Right renal pelvis (tissue), 4 donors: ENCODE measurements around the gene TMEM51. TPM values are rescaled to one million over a fixed set of nuclear protein-coding genes. Genes with fewer than 3 reads are reported as not detected.

ENCODE experiments used
- DNase-seq, 4 donors: peaks; one replicate each; pipeline ENCODE4 v3.0.0-alpha.2; 2013; ENCODE audit warnings: low read depth in 4 of 4, low spot score in 3 of 4, missing footprints in 1 of 4
- polyA plus RNA-seq, 4 donors: library from polyadenylated mRNA; unstranded; fragments of 120-200 nt; gene quantifications; one replicate each; pipeline ENCODE4 v1.2.1, GENCODE V29; 2013; ENCODE audit not compliant: insufficient read length in 4 of 4

Gene TMEM51
- polyA plus RNA-seq, 4 donors, result 18.4 to 23.8 (median 19.6) TPM

- no peak for DNase-seq
Observed at GRCh38 chr1:15191267-15191666, 37.7 kb downstream of the TMEM51 start.

- no peak for DNase-seq
Observed at GRCh38 chr1:15191770-15192169, 38.2 kb downstream of the TMEM51 start.

- DNase-seq, result no peak
Observed at GRCh38 chr1:15192916-15193550, 39.5 kb downstream of the TMEM51 start.

- no peak for DNase-seq
Observed at GRCh38 chr1:15195420-15196052, 42.0 kb downstream of the TMEM51 start.

- DNase-seq, result no peak
Observed at GRCh38 chr1:15196069-15196468, 42.5 kb downstream of the TMEM51 start.

- no peak for DNase-seq
Observed at GRCh38 chr1:15196807-15197530, 43.4 kb downstream of the TMEM51 start.

- no peak for DNase-seq
Observed at GRCh38 chr1:15197591-15198447, 44.3 kb downstream of the TMEM51 start.

GRCh38 chr1:15198684-15199083, 45.1 kb downstream of the TMEM51 start:
- no peak for DNase-seq

GRCh38 chr1:15201221-15201620, 47.7 kb downstream of the TMEM51 start:
- DNase-seq, result no peak

GRCh38 chr1:15201849-15202551, 48.5 kb downstream of the TMEM51 start:
- DNase-seq, result no peak

GRCh38 chr1:15204931-15205330, 51.4 kb downstream of the TMEM51 start:
- no peak for DNase-seq

GRCh38 chr1:15205586-15206346, 52.2 kb downstream of the TMEM51 start:
- DNase-seq, result no peak

- no peak for DNase-seq
Observed at GRCh38 chr1:15206418-15207030, 53.0 kb downstream of the TMEM51 start.

- no peak for DNase-seq
Observed at GRCh38 chr1:15207031-15207828, 53.7 kb downstream of the TMEM51 start.

- DNase-seq, result no peak
Observed at GRCh38 chr1:15207829-15208429, 54.4 kb downstream of the TMEM51 start.

- no peak for DNase-seq
Observed at GRCh38 chr1:15210651-15211375, 57.3 kb downstream of the TMEM51 start.

GRCh38 chr1:15211424-15211823, 57.9 kb downstream of the TMEM51 start:
- DNase-seq, result no peak
